HEK293 (cell line): ENCODE data around the gene ETHE1.
A peak's percentile ranks its signal among the peaks of the same experiment; 100 is the strongest.

Source experiments
- CTCF ChIA-PET: fragments of 350-600 bp; formaldehyde crosslinking; extraction: SDS; loops from one replicate; lab custom pipeline; 2021; ENCODE audit warnings: antibody characterized with exemption; lab: Yijun Ruan, JAX
- POLR2A ChIA-PET: fragments of 300-600 bp; formaldehyde crosslinking; extraction: SDS; loops from one replicate; lab custom pipeline; 2020; ENCODE audit warnings: antibody characterized with exemption, inconsistent platforms; lab: Yijun Ruan, JAX
- H3K27ac ChIP-seq: fragments of 200-500 bp; sonication (Bioruptor generic); 2 replicates; pipeline ENCODE4 v1.5.1; 2014; ENCODE audit warnings: low read depth, low read length, control low read depth, inconsistent platforms; ENCODE audit errors: extremely low read depth
- H3K36me3 ChIP-seq, 2 experiments: fragments of 200-500 bp in 1 of 2; sonication (Bioruptor generic) in 1 of 2; 1 replicate in 1 of 2; 2 replicates in 1 of 2; pipeline ENCODE4 v1.5.1; 2014 to 2017; ENCODE audit warnings: inconsistent platforms in 2 of 2, low read length in 2 of 2; ENCODE audit not compliant: control insufficient read depth in 2 of 2, insufficient read depth in 1 of 2
- H3K4me1 ChIP-seq: fragments of 200-500 bp; sonication (Bioruptor generic); 2 replicates; pipeline ENCODE4 v1.5.1; 2014; ENCODE audit warnings: mild to moderate bottlenecking, low read length, inconsistent platforms; ENCODE audit not compliant: control insufficient read depth, insufficient read depth
- H3K4me3 ChIP-seq: 2 replicates; pipeline ENCODE4 v1.5.1; 2011; ENCODE audit warnings: low read depth, mild to moderate bottlenecking, control low read depth, low read length, moderate library complexity
- H3K9me3 ChIP-seq: fragments of 200-500 bp; sonication (Bioruptor generic); 2 replicates; pipeline ENCODE4 v1.5.1; 2014; ENCODE audit warnings: low read depth, low read length, inconsistent platforms; ENCODE audit not compliant: control insufficient read depth, insufficient read depth
- GFI1B ChIP-seq: fragments of 450-650 bp; formaldehyde crosslinking; IDR thresholded peaks from 2 replicates; pipeline ENCODE4 v1.5.1; 2016; ENCODE audit warnings: missing biosample characterization, missing genetic modification characterization
- HIC1 ChIP-seq: fragments of 450-650 bp; formaldehyde crosslinking; IDR thresholded peaks from 2 replicates; pipeline ENCODE4 v1.5.1; 2016; ENCODE audit warnings: missing biosample characterization, missing genetic modification characterization
- HOXC10 ChIP-seq: sonication (generic); formaldehyde crosslinking; IDR thresholded peaks from 2 replicates; pipeline ENCODE4 v1.8.1; 2023; ENCODE audit warnings: mild to moderate bottlenecking, missing genetic modification reagents
- PATZ1 ChIP-seq: fragments of 450-650 bp; formaldehyde crosslinking; IDR thresholded peaks from 2 replicates; pipeline ENCODE4 v1.5.1; 2016; ENCODE audit warnings: missing biosample characterization, missing genetic modification characterization
- ZBTB17 ChIP-seq: fragments of 450-650 bp; formaldehyde crosslinking; IDR thresholded peaks from 2 replicates; pipeline ENCODE4 v1.5.1; 2016; ENCODE audit warnings: missing biosample characterization, missing genetic modification characterization
- ZFP37 ChIP-seq: fragments of 450-650 bp; formaldehyde crosslinking; IDR thresholded peaks from 2 replicates; pipeline ENCODE4 v1.5.1; 2016; ENCODE audit warnings: missing biosample characterization, missing genetic modification characterization
- ZIC2 ChIP-seq: fragments of 450-650 bp; formaldehyde crosslinking; IDR thresholded peaks from 2 replicates; pipeline ENCODE4 v1.5.1; 2016; ENCODE audit warnings: missing biosample characterization, missing genetic modification characterization
- ZNF16 ChIP-seq: fragments of 450-650 bp; formaldehyde crosslinking; IDR thresholded peaks from 2 replicates; pipeline ENCODE4 v1.5.1; 2016; ENCODE audit warnings: low read depth, missing biosample characterization, missing genetic modification characterization
- ZNF239 ChIP-seq: fragments of 450-650 bp; formaldehyde crosslinking; IDR thresholded peaks from 2 replicates; pipeline ENCODE4 v1.5.1; 2016; ENCODE audit warnings: missing biosample characterization, missing genetic modification characterization
- ZNF354C ChIP-seq: fragments of 450-650 bp; formaldehyde crosslinking; IDR thresholded peaks from 2 replicates; pipeline ENCODE4 v1.5.1; 2016; ENCODE audit warnings: missing biosample characterization, missing genetic modification characterization, low read depth, borderline replicate concordance
- ZNF37A ChIP-seq: fragments of 450-650 bp; IDR thresholded peaks from 2 replicates; pipeline ENCODE4 v1.5.1; 2018; ENCODE audit warnings: missing biosample characterization, missing genetic modification characterization
- ZNF621 ChIP-seq: fragments of 450-650 bp; formaldehyde crosslinking; IDR thresholded peaks from 2 replicates; pipeline ENCODE4 v1.5.1; 2017; ENCODE audit warnings: missing biosample characterization, missing genetic modification characterization
- ZNF623 ChIP-seq: fragments of 450-650 bp; formaldehyde crosslinking; IDR thresholded peaks from 2 replicates; pipeline ENCODE4 v1.5.1; 2016; ENCODE audit warnings: missing biosample characterization, missing genetic modification characterization
- ZNF626 ChIP-seq: fragments of 450-650 bp; sonication (Bioruptor Pico); formaldehyde crosslinking; IDR thresholded peaks from 2 replicates; pipeline ENCODE4 v1.5.1; 2018; ENCODE audit warnings: missing biosample characterization, missing genetic modification characterization, inconsistent platforms
- ZNF843 ChIP-seq: fragments of 450-650 bp; formaldehyde crosslinking; IDR thresholded peaks from 2 replicates; pipeline ENCODE4 v1.5.1; 2016; ENCODE audit warnings: missing biosample characterization, missing genetic modification characterization
- ZXDB ChIP-seq: fragments of 450-650 bp; formaldehyde crosslinking; IDR thresholded peaks from 2 replicates; pipeline ENCODE4 v1.5.1; 2016; ENCODE audit warnings: missing biosample characterization, missing genetic modification characterization
- TF ChIP-seq, protein P1 (sequence below): fragments of 450-650 bp; formaldehyde crosslinking; IDR thresholded peaks from 2 replicates; pipeline ENCODE4 v1.5.1; 2016; ENCODE audit warnings: missing biosample characterization, missing genetic modification characterization
- TF ChIP-seq, protein P2 (sequence below): fragments of 450-650 bp; formaldehyde crosslinking; IDR thresholded peaks from 2 replicates; pipeline ENCODE4 v1.5.1; 2016; ENCODE audit warnings: missing biosample characterization, missing genetic modification characterization
- TF ChIP-seq, protein P3 (sequence below): fragments of 450-650 bp; formaldehyde crosslinking; IDR thresholded peaks from 2 replicates; pipeline ENCODE4 v1.5.1; 2016; ENCODE audit warnings: missing biosample characterization, missing genetic modification characterization

ETHE1 gene

DNA sequence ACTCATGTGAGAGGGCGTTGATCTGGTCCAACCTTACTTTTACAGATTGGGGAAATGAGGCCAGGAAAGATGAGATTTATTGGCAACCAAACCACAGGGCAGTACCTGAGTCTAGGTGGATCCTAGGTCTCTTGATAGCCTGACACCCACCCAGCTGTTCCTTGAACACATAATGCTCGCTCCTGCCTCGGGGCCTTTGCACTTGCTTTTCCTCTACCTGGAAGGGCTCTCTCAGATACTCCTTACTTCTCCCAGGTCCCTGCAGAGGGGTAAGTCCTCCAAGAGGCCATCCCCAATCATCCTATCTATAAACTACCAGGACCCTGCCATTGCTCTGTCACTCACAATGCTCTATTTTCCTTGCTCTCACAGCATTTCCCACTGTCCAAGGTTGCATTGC is 13.4 kb upstream of the ETHE1 start:
- Histone ChIP-seq H3K27ac (no peak overlapping the region), H3K4me3 (no peak overlapping the region)
- TF ChIP-seq ZNF239 (tag by site-specific recombination) (no peak), ZNF623 (tag by site-specific recombination) (peak; percentile 97)
- TF ChIP-seq, all 188 proteins: peak for 1
- Histone ChIP-seq H3K36me3 (peaks cover 93 to 94% of the 10 kb centered on the region in 2 experiments), H3K4me1 (peaks cover 3% of the 10 kb centered on the region; the same call in 1 of the 2 replicates), H3K9me3 (no peaks in the 10 kb centered on the region)
- ChIA-PET CTCF (interaction anchor here (0.6 to 13.6 kb wide), 2 partner anchors 15 to 122 kb away, joined by 3 to 138 read pairs; no protein-coding TSS in a partner anchor), POLR2A (interaction anchor here (0.6 kb wide), 1 partner anchor 9 kb away, joined by 4 read pairs; no protein-coding TSS in a partner anchor)

GRCh38 chr19:43538922-43539321 is 11.9 kb upstream of the ETHE1 start:
- H3K36me3 ChIP-seq, result peaks cover 79 to 81% of the 10 kb centered on the region in 2 experiments
- no peak overlapping the region for H3K4me3 ChIP-seq
- POLR2A ChIA-PET, result interaction anchor here (0.6 kb wide), 1 partner anchor 196 kb away, joined by 7 read pairs; no protein-coding TSS in a partner anchor
- peaks cover 8% of the 10 kb centered on the region for H3K4me1 ChIP-seq
- no peak overlapping the region for H3K27ac ChIP-seq
- TF ChIP-seq ZNF843 (tag by site-specific recombination) (no peak), ZFP37 (no peak), HOXC10 (CRISPR knock-in tag) (no peak), ZNF621 (tag by site-specific recombination) (no peak), ZNF16 (tag by site-specific recombination) (no peak)
- TF ChIP-seq, protein P1, sequence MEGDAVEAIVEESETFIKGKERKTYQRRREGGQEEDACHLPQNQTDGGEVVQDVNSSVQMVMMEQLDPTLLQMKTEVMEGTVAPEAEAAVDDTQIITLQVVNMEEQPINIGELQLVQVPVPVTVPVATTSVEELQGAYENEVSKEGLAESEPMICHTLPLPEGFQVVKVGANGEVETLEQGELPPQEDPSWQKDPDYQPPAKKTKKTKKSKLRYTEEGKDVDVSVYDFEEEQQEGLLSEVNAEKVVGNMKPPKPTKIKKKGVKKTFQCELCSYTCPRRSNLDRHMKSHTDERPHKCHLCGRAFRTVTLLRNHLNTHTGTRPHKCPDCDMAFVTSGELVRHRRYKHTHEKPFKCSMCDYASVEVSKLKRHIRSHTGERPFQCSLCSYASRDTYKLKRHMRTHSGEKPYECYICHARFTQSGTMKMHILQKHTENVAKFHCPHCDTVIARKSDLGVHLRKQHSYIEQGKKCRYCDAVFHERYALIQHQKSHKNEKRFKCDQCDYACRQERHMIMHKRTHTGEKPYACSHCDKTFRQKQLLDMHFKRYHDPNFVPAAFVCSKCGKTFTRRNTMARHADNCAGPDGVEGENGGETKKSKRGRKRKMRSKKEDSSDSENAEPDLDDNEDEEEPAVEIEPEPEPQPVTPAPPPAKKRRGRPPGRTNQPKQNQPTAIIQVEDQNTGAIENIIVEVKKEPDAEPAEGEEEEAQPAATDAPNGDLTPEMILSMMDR (tag by site-specific recombination), result no peak
- CTCF ChIA-PET, result interaction anchor here (0.6 to 13.6 kb wide), 6 partner anchors 15 to 1818 kb away, joined by 3 to 138 read pairs (median 4); no protein-coding TSS in a partner anchor
- no peaks in the 10 kb centered on the region for H3K9me3 ChIP-seq

- CTCF ChIA-PET, result interaction anchor here (0.5 to 13.6 kb wide), 13 partner anchors 10 to 275 kb away, joined by 3 to 138 read pairs (median 7); partner anchors contain the start of genes IRGQ, XRCC1 and ZNF576
- POLR2A ChIA-PET, result interaction anchor here (0.9 to 2.2 kb wide), 5 partner anchors 20 to 133 kb away, joined by 3 to 8 read pairs (median 3); partner anchors contain the start of gene PHLDB3
- peaks cover 42% of the 10 kb centered on the region in 2 experiments for H3K36me3 ChIP-seq
- H3K27ac ChIP-seq, result peak overlapping the region; percentile 35; the same call in 1 of the 2 replicates
- no peak overlapping the region for H3K4me3 ChIP-seq
- peaks cover 21% of the 10 kb centered on the region for H3K4me1 ChIP-seq
- no peaks in the 10 kb centered on the region for H3K9me3 ChIP-seq
- TF ChIP-seq ZNF37A (no peak), ZBTB17 (no peak), ZIC2 (no peak), ZNF626 (tag by site-specific recombination) (no peak), GFI1B (tag by site-specific recombination) (no peak), HIC1 (tag by site-specific recombination) (peak; percentile 74; the same call in 1 of the 2 replicates), ZNF354C (tag by site-specific recombination) (no peak), PATZ1 (tag by site-specific recombination) (0 out of 2 replicates have a peak, but pooled peaks have one; percentile 26), ZXDB (tag by site-specific recombination) (no peak)
- TF ChIP-seq, protein P2, sequence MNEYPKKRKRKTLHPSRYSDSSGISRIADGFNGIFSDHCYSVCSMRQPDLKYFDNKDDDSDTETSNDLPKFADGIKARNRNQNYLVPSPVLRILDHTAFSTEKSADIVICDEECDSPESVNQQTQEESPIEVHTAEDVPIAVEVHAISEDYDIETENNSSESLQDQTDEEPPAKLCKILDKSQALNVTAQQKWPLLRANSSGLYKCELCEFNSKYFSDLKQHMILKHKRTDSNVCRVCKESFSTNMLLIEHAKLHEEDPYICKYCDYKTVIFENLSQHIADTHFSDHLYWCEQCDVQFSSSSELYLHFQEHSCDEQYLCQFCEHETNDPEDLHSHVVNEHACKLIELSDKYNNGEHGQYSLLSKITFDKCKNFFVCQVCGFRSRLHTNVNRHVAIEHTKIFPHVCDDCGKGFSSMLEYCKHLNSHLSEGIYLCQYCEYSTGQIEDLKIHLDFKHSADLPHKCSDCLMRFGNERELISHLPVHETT (tag by site-specific recombination), result no peak
- TF ChIP-seq, protein P3, sequence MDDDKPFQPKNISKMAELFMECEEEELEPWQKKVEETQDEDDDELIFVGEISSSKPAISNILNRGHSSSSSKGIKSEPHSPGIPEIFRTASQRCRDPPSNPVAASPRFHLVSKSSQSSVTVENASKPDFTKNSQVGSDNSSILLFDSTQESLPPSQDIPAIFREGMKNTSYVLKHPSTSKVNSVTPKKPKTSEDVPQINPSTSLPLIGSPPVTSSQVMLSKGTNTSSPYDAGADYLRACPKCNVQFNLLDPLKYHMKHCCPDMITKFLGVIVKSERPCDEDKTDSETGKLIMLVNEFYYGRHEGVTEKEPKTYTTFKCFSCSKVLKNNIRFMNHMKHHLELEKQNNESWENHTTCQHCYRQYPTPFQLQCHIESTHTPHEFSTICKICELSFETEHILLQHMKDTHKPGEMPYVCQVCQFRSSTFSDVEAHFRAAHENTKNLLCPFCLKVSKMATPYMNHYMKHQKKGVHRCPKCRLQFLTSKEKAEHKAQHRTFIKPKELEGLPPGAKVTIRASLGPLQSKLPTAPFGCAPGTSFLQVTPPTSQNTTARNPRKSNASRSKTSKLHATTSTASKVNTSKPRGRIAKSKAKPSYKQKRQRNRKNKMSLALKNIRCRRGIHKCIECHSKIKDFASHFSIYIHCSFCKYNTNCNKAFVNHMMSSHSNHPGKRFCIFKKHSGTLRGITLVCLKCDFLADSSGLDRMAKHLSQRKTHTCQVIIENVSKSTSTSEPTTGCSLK (tag by site-specific recombination), result no peak
Measured at GRCh38 chr19:43534816-43535761, 8.1 kb upstream of the ETHE1 start.
